Stimulated activated CD8-positive, alpha-beta memory T cell treated with anti-CD3 and anti-CD28 coated beads, Interleukin-12 subunit alpha, Interleukin-12 subunit beta, amount 100 ng/mL, for 4 hours (primary cell): ENCODE data around the gene CBFA2T3.

Experiments
- DNase-seq: peaks from one replicate; pipeline ENCODE4 v3.0.0-alpha.2; 2020; ENCODE audit warnings: low read depth

The CBFA2T3 gene

GRCh38 chr16:88962478-88963152, 14.4 kb downstream of the CBFA2T3 start:
- no peak for DNase-seq

GRCh38 chr16:88961011-88961410, 16.0 kb downstream of the CBFA2T3 start:
- DNase-seq, result no peak

GRCh38 chr16:88960516-88960915, 16.5 kb downstream of the CBFA2T3 start:
- no peak for DNase-seq

GRCh38 chr16:88959022-88959421, 18.0 kb downstream of the CBFA2T3 start:
- no peak for DNase-seq

GRCh38 chr16:88957887-88958577, 19.0 kb downstream of the CBFA2T3 start:
- DNase-seq, result no peak

- no peak for DNase-seq
Observed at GRCh38 chr16:88957433-88957767, 19.6 kb downstream of the CBFA2T3 start.

GRCh38 chr16:88956546-88957432, 20.2 kb downstream of the CBFA2T3 start:
- no peak for DNase-seq

- DNase-seq, result no peak
Observed at GRCh38 chr16:88955906-88956305, 21.1 kb downstream of the CBFA2T3 start.

GRCh38 chr16:88953003-88953690, 23.9 kb downstream of the CBFA2T3 start:
- no peak for DNase-seq

- no peak for DNase-seq
Observed at GRCh38 chr16:88951989-88952388, 25.0 kb downstream of the CBFA2T3 start.

GRCh38 chr16:88951501-88951900, 25.5 kb downstream of the CBFA2T3 start:
- no peak for DNase-seq

- no peak for DNase-seq
Observed at GRCh38 chr16:88948781-88949490, 28.1 kb downstream of the CBFA2T3 start.

GRCh38 chr16:88945473-88945872, 31.5 kb downstream of the CBFA2T3 start:
- DNase-seq, result no peak

- no peak for DNase-seq
Observed at GRCh38 chr16:88943741-88944140, 33.3 kb downstream of the CBFA2T3 start.

GRCh38 chr16:88943131-88943664, 33.8 kb downstream of the CBFA2T3 start:
- DNase-seq, result no peak

- peak; percentile 29 for DNase-seq
Observed at GRCh38 chr16:88941913-88942909, 34.8 kb downstream of the CBFA2T3 start.

- no peak for DNase-seq
Observed at GRCh38 chr16:88940862-88941817, 35.9 kb downstream of the CBFA2T3 start.

- DNase-seq, result no peak
Observed at GRCh38 chr16:88939972-88940861, 36.8 kb downstream of the CBFA2T3 start.
